NCI-H2196 treated with DMSO at 0.1 percent for 48 hours (cell line): ENCODE results near the gene GP1BA.
"Not testable (repeated sequence)": the region's sequence is repeated elsewhere in the genome, so short reads cannot be mapped to it uniquely, and the experiment has no call there.

Experiments
- DNase-seq: peaks from one replicate; lab custom pipeline; 2025; ENCODE audit not compliant: unreplicated experiment; lab: John Stamatoyannopoulos, UW

The GP1BA gene

DNA sequence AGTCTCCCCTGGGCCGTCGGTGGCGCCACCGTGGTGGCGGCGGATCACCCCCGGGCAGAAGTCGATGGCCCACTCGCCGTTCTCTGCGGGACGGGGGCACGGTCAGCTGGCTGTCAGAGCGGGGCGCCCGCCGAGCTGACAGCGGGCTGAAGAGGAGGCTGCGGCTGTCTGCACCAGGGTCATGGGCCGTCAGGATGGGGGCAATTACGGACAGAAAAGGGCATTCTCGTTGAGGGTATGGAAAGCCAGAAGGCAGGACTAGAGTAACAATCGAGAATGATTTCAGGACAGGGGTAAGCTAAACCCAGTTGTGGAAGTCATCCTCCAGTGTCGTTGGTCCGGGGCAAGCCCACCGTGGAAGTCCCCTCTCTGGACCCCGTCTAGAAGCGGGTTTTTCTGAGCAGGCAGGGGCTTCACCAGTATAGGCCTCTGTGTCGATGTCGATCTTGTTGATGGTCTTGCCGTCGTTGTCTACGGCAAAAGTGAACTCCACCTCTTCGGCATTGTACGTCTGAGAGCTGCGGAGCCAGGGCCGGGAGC, 30.9 kb upstream of the GP1BA start:
- DNase-seq, result no peak

DNA sequence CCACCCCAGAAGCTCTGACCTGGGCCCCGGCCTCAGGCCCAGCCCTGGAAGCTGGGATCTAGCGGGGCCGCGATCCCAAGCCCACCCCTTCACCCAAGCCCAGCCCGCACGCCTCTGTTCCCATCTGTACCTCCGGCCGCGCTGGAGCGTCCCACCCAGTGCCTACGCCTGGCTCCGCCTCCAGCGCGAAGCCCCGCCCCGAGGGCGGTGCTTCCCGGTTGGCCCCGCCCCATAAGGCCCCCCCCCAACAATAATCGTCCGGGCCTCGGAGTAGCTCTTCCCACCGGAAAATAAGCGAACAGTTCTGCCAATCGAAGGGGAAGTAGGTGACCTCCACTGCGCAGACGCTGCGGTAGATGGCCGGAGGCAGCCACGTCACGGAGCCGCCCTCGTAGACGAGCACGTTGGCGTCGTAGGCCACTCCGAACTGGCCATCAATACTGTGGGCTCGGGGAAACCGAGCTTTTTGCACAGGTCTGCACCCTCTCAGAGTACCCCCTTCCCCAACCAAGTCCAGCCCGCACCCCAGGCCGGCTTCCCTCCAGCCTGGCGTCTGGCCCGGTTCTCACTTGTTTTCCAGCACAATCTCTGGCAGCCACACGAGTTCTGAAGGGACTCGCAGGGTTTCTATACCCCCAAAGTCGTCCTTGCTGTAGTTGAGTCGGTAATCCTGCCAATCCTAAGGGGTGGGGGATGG, 30.3 kb upstream of the GP1BA start:
- no peak for DNase-seq

DNA sequence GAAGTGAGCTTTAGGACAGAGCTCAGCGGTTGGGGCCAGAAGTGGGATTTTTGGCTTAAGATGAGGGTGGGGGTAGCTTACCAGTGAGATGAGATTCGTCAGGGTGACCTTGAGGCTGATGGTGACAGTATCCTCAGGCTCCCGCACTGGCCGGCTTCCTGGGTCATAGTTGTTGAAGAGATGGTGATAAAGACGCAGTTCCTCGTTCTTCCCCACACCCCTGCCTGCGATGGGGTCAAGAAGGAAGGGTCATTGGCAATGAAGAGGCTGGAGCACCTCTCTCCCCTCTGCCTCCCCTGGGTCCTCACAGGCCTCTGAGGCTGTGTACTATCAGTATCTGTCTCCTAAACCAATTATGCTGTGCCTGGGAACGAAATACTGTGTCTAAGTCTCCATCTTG, 29.5 kb upstream of the GP1BA start:
- DNase-seq, result no peak

DNA sequence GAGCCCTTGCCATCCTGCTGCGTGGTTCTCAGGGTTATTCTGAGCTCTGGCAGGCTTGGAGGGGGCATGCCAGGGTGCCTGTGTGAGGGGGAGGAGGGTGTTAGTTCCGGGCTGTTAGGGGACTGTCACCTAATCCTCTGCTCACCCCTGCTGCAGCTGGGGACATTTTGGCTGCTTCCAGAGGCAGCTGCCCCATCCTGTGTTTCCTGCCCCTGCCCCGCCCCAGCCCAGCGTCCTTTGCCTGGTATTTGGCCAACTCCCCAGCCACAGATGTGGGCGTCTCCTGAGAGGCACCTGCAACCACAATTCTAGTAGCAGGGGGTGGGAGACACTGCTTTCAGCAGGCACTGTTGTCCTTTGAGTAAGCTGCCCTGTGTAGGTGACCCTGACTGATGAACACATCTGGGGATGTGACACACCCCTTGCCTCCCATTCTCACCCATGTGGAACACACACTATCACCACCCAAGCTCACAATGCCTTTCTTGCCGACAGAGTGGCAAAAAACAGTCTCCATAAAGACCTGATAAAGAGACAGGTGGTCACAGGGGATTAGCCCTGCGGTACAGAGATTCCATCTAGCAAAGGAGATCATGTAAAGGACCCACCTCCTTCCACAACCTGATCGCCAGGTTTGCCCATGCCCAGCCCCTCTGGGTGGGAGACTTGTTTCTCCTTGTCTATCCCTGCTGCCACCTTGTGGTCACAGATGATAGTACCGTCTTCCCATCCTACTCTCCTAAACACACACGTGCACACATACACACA, 28.8 kb upstream of the GP1BA start, which contains the start of gene CHRNE:
CHRNE (minus strand) TSS at position 48 of the 768 bp plus-strand sequence; CDS start at position 13, 35 bp downstream.
- peak; percentile 23 for DNase-seq

DNA sequence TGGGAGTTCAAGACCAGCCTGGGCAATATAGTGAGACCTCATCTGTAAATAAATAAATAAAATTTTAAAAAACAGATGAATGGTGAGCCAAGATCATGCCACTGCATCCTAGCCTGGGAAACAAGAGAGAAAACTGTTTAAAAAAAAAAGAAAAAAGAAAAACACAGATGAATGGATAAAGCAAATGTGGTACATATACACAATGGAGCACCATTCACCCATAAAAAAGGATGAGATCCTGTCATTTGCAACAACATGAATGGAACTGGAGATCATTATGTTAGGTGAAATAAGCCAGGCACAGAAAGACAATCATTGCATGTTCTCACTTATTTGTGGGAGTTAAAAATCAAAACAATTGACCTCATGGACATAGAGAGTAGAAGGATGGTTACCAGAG, 25.4 kb upstream of the GP1BA start:
- not testable (repeated sequence) for DNase-seq

DNA sequence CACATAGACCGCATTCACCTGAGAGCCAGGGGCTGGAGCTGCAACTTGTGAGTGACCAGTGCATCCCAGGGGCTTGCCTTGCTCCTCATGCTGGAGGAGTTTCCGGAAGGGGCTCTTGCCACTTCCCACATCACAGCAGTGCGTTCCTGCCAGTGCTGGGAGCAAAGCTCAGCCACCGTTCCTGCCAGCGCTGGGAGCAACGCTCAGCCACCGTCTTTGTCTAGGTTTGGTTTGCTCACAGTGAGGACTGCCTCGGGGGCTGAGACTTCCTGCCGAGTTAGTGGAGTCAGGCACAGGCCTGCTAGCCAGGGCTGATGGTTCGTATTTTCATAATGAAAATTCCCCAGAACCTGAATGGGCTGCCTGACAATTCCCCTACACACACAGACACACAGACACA, 23.8 kb upstream of the GP1BA start:
- DNase-seq, result no peak

DNA sequence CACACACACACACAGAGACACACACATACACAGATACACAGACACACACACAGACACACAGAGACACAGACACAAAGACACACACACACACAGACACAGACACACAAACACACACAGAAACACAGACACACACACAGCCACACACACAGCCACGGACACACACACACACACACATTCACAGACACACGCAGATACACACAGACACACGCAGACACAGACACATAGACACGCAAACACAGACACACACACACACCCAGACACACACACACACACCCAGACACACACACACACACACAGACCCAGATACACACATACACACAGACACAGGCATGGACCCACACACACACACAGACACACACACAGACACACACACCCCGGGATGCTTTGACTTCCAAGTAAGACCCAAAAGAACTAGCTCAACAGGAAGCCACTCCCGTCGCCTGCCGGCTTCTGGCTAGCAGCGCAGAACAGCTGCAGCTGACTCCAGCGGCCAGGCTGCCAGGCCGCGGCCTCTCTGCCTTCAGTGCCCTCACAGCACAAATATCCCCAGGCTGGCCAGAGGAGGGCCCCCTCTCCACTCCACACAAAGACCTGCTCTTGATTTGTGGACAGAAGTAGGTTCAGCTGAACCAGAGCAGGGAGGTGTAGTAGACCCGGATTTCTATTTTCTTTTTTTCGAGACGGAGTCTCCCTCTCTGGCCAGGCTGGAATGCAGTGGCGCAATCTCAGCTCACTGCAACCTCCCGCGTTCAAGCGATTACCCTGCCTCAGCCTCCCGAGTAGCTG, 23.2 kb upstream of the GP1BA start:
- DNase-seq, result peak; percentile 71

DNA sequence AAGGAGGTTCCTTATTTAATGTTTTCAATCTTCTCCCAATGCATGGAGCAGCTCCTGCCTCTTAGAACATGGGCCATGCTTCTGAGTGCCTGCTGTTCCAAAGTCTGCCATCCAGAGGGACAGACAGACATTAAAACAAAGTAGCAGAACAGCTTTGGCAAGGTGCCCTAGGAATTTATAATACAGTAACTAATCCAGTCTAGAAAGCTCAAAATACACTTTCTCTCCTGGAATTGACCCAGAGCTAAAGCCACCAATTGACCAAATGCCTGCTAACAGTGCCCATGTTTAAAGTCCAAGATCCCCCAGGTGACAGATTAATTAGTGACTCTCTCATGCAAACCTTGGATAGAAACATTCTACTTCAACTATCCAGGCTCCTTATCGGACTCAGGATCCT, 18.1 kb upstream of the GP1BA start:
- no peak for DNase-seq

DNA sequence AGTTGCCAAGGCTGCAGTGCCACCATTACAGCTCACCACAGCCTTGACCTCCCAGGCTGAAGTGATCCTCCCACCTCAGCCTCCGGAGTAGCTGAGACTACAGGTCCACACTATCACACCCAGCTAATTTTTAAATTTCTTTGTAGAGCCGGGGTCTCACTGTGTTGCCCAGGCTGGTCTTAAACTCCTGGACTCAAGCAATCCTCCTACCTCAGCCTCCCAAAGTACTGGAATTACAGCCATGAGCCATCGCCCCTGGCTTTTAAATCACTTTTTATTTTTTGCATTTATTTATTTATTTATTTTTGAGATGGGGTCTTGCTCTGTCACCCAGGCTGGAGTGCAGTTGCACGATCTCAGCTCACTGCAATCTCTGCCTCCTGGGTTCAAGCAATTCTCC, 17.5 kb upstream of the GP1BA start:
- not testable (repeated sequence) for DNase-seq

DNA sequence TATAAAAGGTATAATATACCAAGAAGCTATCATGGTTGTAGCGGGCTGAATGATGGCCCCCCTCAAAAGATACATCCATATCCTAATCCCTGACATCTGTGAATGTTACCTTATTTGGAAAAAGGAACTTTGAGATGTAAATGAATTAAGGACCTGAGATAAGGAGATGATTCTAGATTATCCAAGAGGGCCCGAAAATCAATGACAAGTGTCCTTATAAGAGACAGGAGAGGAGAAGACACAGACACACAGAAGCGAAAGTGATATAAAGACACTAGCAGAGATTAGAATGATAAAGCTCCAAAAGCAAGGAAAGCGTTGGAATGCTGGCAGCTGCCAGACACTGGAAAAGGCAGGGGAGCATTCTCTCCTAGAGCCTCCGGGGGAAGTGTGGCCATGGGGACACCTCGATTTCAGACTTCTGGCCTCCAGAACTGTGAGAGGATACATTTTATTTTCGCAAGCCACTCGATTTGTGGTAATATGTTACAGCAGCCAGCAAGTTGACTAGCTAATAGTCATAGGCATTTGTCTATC, 12.5 kb upstream of the GP1BA start:
- DNase-seq, result no peak

DNA sequence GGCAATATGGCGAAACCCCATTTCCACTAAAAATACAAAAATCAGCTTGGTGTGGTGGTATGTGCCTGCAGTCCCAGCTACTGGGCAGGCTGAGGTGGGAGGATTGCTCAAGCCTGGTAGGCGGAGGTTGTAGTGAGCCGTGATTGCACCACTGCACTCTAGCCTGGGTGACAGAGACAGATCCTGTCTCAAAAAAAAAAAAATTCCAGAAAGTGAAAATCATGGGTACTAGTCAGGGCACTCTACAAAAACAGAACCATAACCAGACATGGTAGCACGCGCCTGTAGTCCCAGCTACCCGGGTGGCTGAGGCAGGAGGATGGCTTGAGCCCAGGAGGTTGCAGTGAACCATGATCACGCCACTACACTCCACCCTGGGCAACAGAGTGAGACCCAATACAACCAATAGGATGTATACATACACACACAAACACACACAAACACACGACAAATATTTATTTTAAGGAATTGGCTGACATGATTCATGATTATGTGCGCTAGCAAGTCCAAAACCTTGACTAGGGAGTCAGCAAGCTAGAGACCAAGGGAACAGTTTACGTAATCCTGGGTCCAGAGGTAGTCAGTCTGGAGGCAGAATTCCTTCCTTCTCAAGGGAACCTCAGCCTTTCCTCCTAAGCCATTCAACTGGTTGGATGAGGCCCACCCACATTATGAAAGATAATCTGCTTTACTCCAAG, 11.6 kb upstream of the GP1BA start:
- DNase-seq, result no peak

DNA sequence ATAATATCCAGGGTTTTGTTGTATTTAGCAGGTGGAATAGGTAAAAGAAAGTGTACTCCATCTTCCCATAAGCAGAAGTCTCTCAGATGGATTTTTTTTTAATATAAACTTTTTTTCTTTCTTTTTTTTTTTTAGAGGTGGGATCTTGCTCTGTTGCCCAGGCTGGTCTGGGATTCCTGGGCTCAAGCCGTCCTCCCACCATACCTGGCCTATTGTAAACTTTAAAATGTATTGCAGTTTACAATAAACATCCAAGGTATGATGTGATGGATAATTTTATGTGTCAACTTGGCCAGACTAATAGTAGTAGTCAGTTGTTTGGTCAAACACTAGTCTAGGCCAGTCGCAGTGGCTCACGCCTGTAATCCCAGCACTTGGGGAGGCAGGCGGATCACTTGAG, 10.8 kb upstream of the GP1BA start:
- no peak for DNase-seq

DNA sequence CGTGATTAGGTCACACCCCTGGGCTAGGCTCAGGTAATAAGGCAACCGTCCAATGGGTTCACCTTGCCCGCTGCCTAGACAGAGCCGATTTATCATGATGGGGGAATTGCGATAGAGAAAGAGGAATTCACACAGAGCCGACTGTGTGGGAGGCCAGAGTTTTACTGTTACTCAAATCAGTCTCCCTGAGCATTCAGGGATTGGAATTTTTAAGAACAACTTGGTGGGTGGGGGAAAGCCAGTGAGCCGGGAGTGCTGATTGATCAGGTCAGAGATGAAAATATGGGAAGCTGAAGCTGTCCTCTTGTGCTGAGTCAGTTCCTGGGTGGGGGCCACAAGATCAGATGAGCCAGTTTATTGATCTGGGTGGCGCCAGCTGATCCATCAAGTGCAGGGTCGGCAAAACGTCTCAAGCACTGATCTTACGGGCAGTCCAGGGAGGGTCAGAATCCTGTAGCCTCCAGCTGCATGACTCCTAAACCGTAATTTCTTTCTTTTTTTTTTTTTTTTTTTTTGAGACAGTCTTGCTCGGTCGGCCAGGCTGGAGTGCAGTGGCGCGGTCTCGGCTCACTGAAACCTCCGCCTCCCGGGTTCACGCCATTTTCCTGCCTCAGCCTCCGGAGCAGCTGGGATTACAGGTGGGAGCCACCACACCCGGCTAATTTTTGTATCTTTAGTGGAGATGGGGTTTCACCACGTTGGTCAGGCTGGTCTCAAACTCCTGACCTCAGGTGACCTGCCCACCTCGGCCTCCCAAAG, 5.3 kb upstream of the GP1BA start:
- DNase-seq, result not testable (repeated sequence)

DNA sequence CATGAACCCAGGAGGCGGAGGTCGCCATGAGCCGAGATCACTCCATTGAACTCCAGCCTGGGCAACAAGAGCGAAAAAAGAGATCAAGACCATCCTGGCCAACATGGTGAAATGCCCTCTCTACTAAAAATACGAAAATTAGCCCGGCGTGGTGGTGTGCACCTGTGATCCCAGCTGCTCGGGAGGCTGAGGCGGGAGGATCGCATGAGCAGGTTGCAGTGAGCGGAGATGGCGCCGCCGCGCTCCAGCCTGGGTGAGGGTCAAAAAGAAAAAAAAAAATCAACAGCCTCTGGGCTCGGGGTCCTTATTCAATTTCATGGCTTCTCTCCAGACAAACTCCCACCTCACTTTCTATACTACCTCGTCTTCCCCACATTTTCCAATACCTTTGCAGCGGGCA, 3.2 kb upstream of the GP1BA start:
- no peak for DNase-seq

DNA sequence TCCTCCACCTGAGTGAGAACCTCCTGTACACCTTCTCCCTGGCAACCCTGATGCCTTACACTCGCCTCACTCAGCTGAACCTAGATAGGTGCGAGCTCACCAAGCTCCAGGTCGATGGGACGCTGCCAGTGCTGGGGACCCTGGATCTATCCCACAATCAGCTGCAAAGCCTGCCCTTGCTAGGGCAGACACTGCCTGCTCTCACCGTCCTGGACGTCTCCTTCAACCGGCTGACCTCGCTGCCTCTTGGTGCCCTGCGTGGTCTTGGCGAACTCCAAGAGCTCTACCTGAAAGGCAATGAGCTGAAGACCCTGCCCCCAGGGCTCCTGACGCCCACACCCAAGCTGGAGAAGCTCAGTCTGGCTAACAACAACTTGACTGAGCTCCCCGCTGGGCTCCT, 679 bp downstream of the GP1BA start:
- no peak for DNase-seq

DNA sequence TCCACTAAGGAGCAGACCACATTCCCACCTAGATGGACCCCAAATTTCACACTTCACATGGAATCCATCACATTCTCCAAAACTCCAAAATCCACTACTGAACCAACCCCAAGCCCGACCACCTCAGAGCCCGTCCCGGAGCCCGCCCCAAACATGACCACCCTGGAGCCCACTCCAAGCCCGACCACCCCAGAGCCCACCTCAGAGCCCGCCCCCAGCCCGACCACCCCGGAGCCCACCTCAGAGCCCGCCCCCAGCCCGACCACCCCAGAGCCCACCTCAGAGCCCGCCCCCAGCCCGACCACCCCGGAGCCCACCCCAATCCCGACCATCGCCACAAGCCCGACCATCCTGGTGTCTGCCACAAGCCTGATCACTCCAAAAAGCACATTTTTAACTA, 1.6 kb downstream of the GP1BA start:
- no peak for DNase-seq

DNA sequence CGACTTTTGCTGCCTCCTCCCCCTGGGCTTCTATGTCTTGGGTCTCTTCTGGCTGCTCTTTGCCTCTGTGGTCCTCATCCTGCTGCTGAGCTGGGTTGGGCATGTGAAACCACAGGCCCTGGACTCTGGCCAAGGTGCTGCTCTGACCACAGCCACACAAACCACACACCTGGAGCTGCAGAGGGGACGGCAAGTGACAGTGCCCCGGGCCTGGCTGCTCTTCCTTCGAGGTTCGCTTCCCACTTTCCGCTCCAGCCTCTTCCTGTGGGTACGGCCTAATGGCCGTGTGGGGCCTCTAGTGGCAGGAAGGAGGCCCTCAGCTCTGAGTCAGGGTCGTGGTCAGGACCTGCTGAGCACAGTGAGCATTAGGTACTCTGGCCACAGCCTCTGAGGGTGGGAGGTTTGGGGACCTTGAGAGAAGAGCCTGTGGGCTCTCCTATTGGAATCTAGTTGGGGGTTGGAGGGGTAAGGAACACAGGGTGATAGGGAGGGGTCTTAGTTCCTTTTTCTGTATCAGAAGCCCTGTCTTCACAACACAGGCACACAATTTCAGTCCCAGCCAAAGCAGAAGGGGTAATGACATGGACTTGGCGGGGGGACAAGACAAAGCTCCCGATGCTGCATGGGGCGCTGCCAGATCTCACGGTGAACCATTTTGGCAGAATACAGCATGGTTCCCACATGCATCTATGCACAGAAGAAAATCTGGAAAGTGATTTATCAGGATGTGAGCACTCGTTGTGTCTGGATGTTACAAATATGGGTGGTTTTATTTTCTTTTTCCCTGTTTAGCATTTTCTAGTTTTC, 2.3 kb downstream of the GP1BA start:
- DNase-seq, result no peak

DNA sequence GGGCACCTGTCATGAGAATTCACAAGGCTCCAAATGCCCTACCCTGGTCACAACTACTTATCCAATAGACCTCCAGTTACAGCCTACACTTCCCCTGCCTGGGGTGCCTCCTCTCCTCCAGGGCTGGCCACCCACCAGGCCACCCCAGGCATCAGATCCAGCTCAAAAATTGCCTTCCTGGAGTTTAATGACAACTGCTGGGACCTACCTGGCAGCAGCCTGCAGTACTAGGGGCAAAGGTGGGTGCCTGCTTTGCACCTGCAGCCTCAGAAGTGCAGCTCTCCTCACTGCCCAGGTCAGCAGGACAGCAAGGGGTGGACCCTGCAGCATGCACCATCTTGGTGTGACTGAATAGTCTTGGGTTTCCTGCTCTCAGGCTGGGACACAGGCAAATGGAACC, 3.6 kb downstream of the GP1BA start:
- DNase-seq, result no peak

DNA sequence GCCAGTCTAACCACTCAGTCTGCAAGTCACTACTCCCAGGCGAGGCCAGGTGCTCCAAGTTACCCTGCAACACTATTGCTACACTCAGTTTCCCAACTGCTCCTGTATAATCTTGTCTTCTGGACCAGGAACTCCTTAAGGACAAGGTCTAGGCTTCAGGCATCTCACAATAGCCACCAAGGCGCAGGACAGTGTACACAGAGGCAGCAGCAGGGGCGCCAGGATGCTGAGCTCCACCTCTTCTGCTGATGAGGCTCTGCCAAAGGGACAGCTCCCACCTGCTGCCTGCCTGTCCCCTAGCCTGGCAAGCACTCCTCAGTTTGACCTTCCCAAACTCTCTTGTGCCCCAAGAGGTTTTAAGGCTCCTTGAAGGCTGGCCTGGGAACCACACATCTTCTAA, 4.4 kb downstream of the GP1BA start:
- no peak for DNase-seq
